Effector memory CD8-positive, alpha-beta T cell (primary cell): ENCODE results near the gene FGF12.
"Not testable (repeated sequence)": the region's sequence is repeated elsewhere in the genome, so short reads cannot be mapped to it uniquely, and the experiment has no call there.

ENCODE experiments used
- ATAC-seq: fragments of 150-1000 bp; cut with Tn5 transposase; replicated peaks from 2 replicates; pipeline ENCODE4 v1.10.0; 2021; ENCODE audit warnings: mild to moderate bottlenecking, moderate library complexity
- DNase-seq, 3 experiments: peaks; one replicate each; pipeline ENCODE4 v3.0.0; 2021
- H3K27ac Mint-ChIP-seq, 2 donors: one replicate each; pipeline ENCODE4 v1.8.0; 2022; ENCODE audit warnings: mild to moderate bottlenecking in 2 of 2, mixed read lengths in 2 of 2, moderate library complexity in 2 of 2
- H3K27me3 Mint-ChIP-seq, 2 donors: one replicate each; pipeline ENCODE4 v1.8.0; 2022; ENCODE audit warnings: mixed read lengths in 2 of 2
- H3K36me3 Mint-ChIP-seq: one replicate; pipeline ENCODE4 v1.8.0; 2022; ENCODE audit warnings: mild to moderate bottlenecking, moderate library complexity, mixed read lengths; ENCODE audit not compliant: insufficient read depth
- H3K4me1 Mint-ChIP-seq, 2 donors: one replicate each; pipeline ENCODE4 v1.8.0; 2022; ENCODE audit warnings: low read depth in 2 of 2, mixed read lengths in 2 of 2
- H3K4me3 Mint-ChIP-seq, 2 donors: one replicate each; pipeline ENCODE4 v1.8.0; 2022; ENCODE audit warnings: mild to moderate bottlenecking in 2 of 2, mixed read lengths in 2 of 2, moderate library complexity in 2 of 2
- H3K9me3 Mint-ChIP-seq, 2 donors: one replicate each; pipeline ENCODE4 v1.8.0; 2022; ENCODE audit warnings: mixed read lengths in 2 of 2

Gene FGF12

DNA sequence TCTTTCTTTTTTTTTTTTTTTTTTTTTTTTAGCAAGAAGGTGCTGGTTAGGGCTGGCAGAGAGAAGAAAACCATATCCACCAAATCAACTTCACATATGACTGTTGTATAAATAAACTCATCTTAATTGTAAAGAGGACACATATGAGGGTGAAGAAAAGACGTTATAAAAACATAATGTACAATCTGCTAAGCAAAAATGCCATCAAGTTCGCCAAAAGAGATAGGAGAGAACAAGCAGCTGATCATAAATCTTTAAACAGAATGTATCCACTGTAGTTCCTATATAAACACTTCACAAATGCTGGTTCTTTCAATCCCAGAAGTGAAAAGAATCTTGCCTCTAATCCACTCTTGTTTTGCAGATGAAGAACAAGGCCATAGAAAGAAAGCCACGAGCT lies 9.2 kb downstream of the FGF12 start:
- Mint-ChIP-seq H3K36me3 (no peaks in the 10 kb centered on the region), H3K9me3 (no peaks in the 10 kb centered on the region), H3K4me3 (no peak overlapping the region), H3K27ac (no peak overlapping the region), H3K4me1 (no peaks in the 10 kb centered on the region), H3K27me3 (peaks cover 0 to 8% of the 10 kb centered on the region in 2 donors)
- DNase-seq (no peak), ATAC-seq (no peak)

DNA sequence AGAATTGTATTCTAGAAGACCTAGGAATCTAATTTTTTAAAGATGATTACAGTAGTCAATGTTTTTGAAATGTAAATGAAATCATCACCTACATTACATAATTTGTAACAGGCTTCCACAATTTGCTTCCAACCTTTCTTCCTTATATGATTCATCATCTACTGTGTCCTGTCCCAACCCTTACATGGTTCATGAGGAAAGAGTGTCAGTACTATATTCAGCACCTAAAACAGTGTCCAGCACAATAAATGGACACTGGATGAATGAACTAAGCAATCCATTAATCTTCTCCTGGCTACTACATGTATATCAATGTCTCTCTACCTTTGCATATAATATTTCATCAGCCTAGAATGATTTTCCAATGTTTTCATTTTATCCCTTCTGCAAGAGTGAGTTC lies 12.2 kb downstream of the FGF12 start:
- H3K4me1 Mint-ChIP-seq: no peaks in the 10 kb centered on the region

DNA sequence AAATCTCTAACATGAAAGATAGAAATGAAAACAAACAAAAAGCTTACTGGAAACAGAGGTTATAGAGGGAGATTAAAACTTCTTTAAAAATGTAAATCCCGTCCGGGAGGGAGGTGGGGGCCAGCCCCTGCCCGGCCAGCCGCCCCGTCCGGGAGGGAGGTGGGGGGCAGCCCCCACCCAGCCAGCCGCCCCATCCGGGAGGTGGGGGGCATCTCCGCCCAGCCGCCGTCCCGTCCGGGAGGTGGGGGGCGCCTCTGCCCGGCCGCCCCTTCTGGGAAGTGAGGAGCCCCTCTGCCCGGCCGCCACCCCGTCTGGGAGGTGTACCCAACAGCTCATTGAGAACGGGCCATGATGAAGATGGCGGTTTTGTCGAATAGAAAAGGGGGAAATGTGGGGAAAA lies 16.2 kb downstream of the FGF12 start:
- H3K4me3 Mint-ChIP-seq, ATAC-seq, H3K4me1 Mint-ChIP-seq, H3K36me3 Mint-ChIP-seq, H3K9me3 Mint-ChIP-seq, DNase-seq, H3K27ac Mint-ChIP-seq, H3K27me3 Mint-ChIP-seq: not testable (repeated sequence)

More for the DNA sequence above, 12.2 kb downstream of the FGF12 start:
- ATAC-seq: no peak
- Mint-ChIP-seq H3K4me3 (no peak overlapping the region), H3K9me3 (peaks cover 0 to 2% of the 10 kb centered on the region in 2 donors), H3K36me3 (no peaks in the 10 kb centered on the region), H3K27me3 (no peaks in the 10 kb centered on the region), H3K27ac (no peak overlapping the region)
- no peak for DNase-seq

DNA sequence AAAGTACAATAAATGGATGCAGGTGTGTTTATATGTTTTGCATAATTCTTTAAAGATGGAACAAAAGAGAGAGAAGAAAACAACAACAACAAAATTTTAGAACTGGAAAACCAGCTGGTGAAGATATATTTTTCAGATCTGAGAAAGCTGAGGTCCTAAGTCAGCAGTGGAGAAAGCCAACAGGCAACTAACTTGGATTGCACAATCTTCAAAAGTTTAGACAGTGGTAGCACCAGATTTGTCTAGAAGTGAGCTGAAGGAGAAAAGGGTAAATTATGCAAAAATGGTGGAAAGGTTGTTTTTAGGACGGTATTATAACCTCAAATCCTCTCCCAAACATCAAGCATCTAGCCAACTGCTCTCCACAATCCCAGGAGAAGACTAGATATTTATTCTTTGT lies 17.0 kb downstream of the FGF12 start:
- H3K27me3 Mint-ChIP-seq: no peaks in the 10 kb centered on the region
- H3K36me3 Mint-ChIP-seq: no peaks in the 10 kb centered on the region
- no peak overlapping the region for H3K27ac Mint-ChIP-seq
- H3K4me3 Mint-ChIP-seq: no peak overlapping the region
- peaks cover 0 to 5% of the 10 kb centered on the region in 2 donors for H3K9me3 Mint-ChIP-seq
- ATAC-seq (no peak), DNase-seq (no peak)
- H3K4me1 Mint-ChIP-seq: no peaks in the 10 kb centered on the region

DNA sequence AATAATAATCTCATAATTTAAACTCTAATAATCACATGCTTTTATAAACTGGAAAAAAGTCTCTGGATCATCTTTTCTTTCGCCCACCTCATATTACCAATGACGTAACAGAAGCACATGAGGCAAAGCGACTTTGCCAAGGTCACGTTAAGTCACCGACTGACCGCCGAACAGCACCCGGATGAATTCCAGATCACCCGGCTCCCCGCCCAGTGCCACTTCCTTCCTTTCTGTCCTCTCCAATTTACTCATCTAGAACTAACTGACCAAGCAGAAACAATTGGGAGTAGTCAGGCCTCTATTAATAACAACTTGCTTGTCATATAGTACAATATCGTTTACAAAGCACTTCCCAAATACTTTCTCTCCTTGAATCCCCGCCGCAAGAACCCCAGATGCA lies 21.1 kb downstream of the FGF12 start:
- H3K4me1 Mint-ChIP-seq: no peaks in the 10 kb centered on the region
- no peak for ATAC-seq
- DNase-seq: no peak
- no peak overlapping the region for H3K27ac Mint-ChIP-seq
- no peaks in the 10 kb centered on the region for H3K36me3 Mint-ChIP-seq
- H3K9me3 Mint-ChIP-seq: peaks cover 0 to 5% of the 10 kb centered on the region in 2 donors
- H3K27me3 Mint-ChIP-seq: no peaks in the 10 kb centered on the region
- H3K4me3 Mint-ChIP-seq: no peak overlapping the region

DNA sequence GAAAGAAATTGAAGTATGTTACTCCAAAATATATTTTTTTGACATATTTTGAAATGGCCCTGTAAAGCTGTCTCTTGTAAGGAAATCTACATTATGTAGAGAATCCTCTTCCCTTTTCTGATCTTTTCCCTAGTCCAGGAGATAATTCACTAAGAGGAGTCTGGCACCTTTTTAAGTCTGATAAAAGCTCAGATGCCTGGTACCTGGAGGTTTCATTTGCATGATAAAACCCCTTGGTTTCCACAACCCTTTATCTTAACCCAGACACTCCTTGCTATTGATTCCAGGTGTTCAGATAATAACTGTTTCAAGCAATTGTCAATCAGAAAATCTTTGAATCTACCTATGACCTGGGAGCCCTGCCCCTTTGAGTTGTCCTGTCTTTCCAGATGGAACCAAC lies 26.5 kb downstream of the FGF12 start:
- H3K27ac Mint-ChIP-seq: no peak overlapping the region
- H3K36me3 Mint-ChIP-seq: no peaks in the 10 kb centered on the region
- DNase-seq (no peak), ATAC-seq (no peak)
- no peaks in the 10 kb centered on the region for H3K27me3 Mint-ChIP-seq
- no peaks in the 10 kb centered on the region for H3K4me1 Mint-ChIP-seq
- no peak overlapping the region for H3K4me3 Mint-ChIP-seq
- peaks cover 0 to 9% of the 10 kb centered on the region in 2 donors for H3K9me3 Mint-ChIP-seq

DNA sequence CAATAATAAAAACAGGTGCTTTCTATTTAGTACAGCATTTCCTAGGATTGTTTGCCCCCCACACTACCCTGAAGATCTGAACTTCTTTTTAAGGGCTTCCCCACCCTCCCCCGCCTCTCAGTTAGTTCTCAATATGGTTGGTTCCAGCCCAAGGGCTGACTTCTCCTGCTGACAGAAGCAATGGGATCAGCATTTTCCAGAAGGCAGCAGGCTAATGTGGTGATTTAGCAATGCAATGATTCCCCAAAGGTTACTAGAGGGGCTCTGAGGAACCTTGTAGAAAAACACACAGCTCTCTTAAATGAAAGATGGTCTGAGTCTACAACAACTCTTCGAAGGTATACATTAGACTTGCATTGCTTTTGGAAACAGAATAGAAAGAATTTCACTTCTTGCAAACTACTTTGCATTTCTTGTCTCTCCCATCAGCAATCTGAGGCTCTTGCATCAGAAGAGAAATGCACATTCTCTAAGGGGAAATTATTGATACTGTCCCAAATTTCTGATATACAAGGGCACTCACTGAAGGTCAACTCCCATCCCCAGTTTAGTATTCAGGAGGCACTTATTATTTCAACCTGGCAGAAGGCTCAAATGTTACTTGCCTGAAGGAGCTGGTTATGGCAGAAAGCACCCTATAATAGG lies 30.3 kb downstream of the FGF12 start:
- DNase-seq: no peak
- Mint-ChIP-seq H3K4me3 (no peak overlapping the region), H3K36me3 (no peaks in the 10 kb centered on the region), H3K9me3 (peaks cover 0 to 12% of the 10 kb centered on the region in 2 donors), H3K4me1 (no peaks in the 10 kb centered on the region), H3K27ac (no peak overlapping the region), H3K27me3 (no peaks in the 10 kb centered on the region)
- no peak for ATAC-seq

DNA sequence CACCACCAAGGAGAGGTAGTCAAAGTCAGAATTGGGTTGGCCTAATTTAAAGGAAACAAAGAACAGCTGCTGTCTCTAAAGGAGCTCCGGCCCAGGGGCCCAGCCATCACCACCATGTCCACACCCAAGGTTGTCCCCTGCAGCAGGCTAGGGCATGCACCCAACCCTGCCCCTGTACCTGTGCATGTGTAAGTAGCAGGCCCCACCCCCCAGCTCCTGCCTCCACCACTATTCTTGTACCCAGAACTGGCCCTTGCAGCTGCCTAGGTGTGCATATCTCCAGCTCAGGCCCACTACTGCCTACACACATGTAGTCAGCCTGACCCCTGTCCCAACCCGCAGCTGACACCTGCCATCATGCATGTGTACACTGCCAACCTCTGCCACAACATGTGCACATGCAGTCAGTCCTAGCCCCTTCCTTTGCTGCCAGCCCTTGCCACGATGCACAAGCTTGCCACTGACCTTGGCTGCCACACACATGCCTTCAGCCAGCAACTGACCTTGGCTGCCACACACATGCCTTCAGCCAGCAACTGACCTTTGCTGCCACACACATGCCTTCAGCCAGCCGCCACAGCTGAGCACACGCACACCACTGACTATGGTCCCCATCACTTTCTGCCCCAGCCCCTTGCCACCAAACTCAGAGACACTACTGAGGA lies 39.7 kb downstream of the FGF12 start:
- DNase-seq (no peak), ATAC-seq (no peak)
- Mint-ChIP-seq H3K27ac (no peak overlapping the region), H3K36me3 (no peaks in the 10 kb centered on the region), H3K4me1 (no peaks in the 10 kb centered on the region), H3K27me3 (no peaks in the 10 kb centered on the region), H3K9me3 (peaks cover 3 to 25% of the 10 kb centered on the region in 2 donors), H3K4me3 (no peak overlapping the region)

DNA sequence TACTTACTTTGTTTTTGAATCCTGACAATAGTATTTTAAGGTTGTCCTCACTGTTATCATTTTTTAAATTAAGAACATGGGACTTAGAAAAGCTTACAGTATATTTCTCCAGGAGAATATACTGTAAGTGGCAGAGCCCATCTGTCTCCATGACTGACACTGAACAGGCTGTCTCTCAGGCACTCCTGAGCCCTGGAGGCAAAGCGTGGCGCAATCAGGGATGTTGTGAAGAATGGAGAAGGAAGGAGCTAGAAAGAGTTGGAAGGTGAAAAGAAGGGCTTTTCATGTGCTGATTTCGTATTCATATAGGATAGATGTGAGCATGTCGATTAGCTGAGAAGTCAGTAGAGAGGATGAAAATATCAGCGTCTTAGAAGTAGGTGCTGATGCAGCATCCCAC lies 41.5 kb downstream of the FGF12 start:
- Mint-ChIP-seq H3K4me3 (no peak overlapping the region), H3K36me3 (no peaks in the 10 kb centered on the region), H3K4me1 (no peaks in the 10 kb centered on the region), H3K9me3 (peaks cover 3 to 22% of the 10 kb centered on the region in 2 donors), H3K27me3 (no peaks in the 10 kb centered on the region), H3K27ac (no peak overlapping the region)
- no peak for DNase-seq
- ATAC-seq: no peak

DNA sequence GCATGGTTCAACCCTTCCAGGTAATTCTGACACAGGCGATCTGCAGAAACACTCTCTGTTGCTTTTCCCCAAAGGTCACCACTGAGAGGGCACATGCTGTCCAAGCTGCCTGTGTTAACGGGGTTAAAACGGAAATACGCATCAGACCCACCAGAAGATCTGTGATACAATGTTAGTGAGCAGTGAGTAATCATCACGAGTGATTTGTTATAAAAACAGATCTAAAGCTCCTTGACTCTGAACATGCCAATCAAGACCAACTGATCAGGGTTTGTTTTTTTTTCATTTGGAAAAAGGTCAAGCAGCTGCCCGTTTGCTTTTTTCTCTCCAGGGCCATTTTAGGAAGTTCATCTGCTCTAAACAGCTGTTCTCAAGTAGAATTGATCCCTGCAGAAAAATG lies 43.2 kb downstream of the FGF12 start:
- no peaks in the 10 kb centered on the region for H3K4me1 Mint-ChIP-seq
- no peak overlapping the region for H3K4me3 Mint-ChIP-seq
- no peak for ATAC-seq
- no peak overlapping the region for H3K27ac Mint-ChIP-seq
- peaks cover 3 to 21% of the 10 kb centered on the region in 2 donors for H3K9me3 Mint-ChIP-seq
- H3K36me3 Mint-ChIP-seq: no peaks in the 10 kb centered on the region
- H3K27me3 Mint-ChIP-seq: peaks cover 0 to 7% of the 10 kb centered on the region in 2 donors
- no peak for DNase-seq

DNA sequence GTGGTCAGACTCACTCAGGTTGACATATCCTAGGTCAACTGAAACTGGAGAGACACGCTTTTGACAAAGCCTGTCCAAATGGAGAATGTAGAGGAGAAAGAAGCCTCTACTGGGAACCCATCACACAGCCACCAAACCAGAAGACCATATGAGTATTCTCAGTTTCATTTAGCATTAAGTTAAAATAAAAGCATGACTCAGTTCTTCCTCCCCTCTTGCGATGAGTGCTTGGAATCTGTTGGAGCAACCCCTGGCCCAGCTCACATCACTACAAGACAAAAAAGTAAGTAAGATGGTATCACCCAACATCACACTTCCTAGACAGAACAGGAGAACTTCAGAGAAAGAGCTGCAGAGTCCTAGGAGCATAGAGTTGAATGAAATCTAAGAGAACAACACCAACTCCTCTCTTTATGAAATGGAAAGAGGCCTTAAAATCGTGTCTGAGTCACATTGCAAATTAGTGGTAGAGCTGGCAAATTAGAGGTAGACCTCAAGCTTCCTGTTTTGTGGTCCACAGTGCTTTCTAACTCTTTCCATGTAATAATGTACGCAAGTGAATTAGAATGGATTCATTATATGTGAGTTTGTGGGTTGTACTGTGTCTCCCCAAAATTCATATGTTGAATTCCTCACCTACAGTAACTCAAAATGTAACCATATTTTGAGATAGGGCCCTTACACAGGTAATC lies 51.2 kb downstream of the FGF12 start:
- Mint-ChIP-seq H3K4me3 (no peak overlapping the region), H3K27ac (no peak overlapping the region), H3K27me3 (peaks cover 0 to 7% of the 10 kb centered on the region in 2 donors), H3K9me3 (peaks cover 11 to 22% of the 10 kb centered on the region in 2 donors), H3K36me3 (no peaks in the 10 kb centered on the region), H3K4me1 (no peaks in the 10 kb centered on the region)
- ATAC-seq (no peak), DNase-seq (no peak)

DNA sequence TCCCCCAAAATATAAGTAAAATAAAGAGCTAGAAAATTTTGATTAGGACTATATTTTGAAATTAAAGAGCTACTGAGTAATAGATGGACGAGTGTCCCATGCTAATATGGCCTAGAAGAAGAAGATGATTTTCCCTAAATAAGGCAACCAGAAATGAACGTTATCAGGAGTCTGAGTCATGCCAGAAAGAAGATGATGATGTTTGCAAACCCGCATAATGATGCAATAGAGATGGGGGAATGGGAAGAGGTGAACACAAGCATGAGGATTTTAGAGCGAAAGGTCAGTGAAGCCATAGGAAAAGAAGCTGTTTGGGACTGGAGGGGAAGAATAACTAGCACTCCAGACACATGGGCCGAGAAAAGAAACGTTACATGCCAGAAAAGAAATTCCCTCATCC lies 71.7 kb downstream of the FGF12 start:
- H3K36me3 Mint-ChIP-seq: no peaks in the 10 kb centered on the region
- ATAC-seq (no peak), DNase-seq (no peak)
- peaks cover 3 to 8% of the 10 kb centered on the region in 2 donors for H3K9me3 Mint-ChIP-seq
- no peaks in the 10 kb centered on the region for H3K27me3 Mint-ChIP-seq
- H3K27ac Mint-ChIP-seq: no peak overlapping the region
- H3K4me1 Mint-ChIP-seq: no peaks in the 10 kb centered on the region
- no peak overlapping the region for H3K4me3 Mint-ChIP-seq

DNA sequence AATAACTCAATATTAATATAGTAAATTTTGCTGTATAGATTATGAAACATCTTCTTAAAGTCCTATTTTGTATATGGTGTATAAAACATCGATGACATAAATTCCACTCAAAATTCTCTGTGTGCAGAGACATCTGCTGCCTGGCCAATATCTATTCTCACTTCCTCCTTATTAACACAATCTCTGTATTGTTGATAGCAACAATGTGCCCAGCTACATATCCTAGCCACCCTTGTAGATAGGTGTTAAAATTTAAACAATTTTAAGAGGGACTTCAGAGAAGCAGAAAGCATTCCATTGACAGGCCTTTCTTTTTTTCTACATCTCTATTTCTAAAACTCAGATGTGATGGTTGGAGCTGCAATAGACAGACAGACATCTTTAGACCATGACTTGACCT lies 72.3 kb downstream of the FGF12 start:
- Mint-ChIP-seq H3K9me3 (peaks cover 6 to 8% of the 10 kb centered on the region in 2 donors), H3K27me3 (no peaks in the 10 kb centered on the region), H3K4me3 (no peak overlapping the region), H3K4me1 (no peaks in the 10 kb centered on the region), H3K27ac (no peak overlapping the region), H3K36me3 (no peaks in the 10 kb centered on the region)
- ATAC-seq (no peak), DNase-seq (no peak)

DNA sequence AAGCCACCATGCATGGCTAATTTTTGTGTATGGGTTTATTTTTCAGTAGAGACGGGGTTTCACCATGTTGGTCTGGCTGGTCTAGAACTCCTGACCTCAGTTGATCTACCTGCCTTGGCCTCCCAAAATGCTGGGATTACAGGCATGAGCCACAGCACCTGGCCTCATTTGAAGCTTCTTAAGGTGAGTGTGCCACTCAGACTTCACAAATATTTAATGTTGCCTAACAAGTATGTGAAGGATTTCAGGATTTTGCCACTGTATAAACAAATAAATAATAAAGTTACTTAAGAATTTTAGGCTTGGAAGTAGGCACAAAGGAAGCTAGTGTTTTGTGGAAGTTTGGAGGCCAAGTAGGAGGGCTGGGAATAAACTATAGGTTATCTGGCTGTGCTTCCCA lies 73.5 kb downstream of the FGF12 start:
- Mint-ChIP-seq H3K4me1 (no peaks in the 10 kb centered on the region), H3K27me3 (no peaks in the 10 kb centered on the region)

More for the DNA sequence above, 73.5 kb downstream of the FGF12 start:
- Mint-ChIP-seq H3K4me3 (no peak overlapping the region), H3K36me3 (no peaks in the 10 kb centered on the region), H3K27ac (no peak overlapping the region), H3K9me3 (peaks cover 7 to 8% of the 10 kb centered on the region in 2 donors)
- ATAC-seq (no peak), DNase-seq (no peak)
